Activated CD4-positive, alpha-beta T cell treated with anti-CD3 and anti-CD28 coated beads, Interleukin-2, Interleukin-4, amounts not matched to agents 100 ng/mL and 50 ng/mL, durations not matched to agents 16 hours and 8 hours (primary cell): ENCODE data around the gene MDGA2.
"Not testable (repeated sequence)": the region's sequence is repeated elsewhere in the genome, so short reads cannot be mapped to it uniquely, and the experiment has no call there.

Source experiments
- DNase-seq: peaks from one replicate; pipeline ENCODE4 v3.0.0-alpha.2; 2020; ENCODE audit warnings: low spot score

MDGA2 gene

GRCh38 chr14:47328376-47328775, 347.0 kb downstream of the MDGA2 start:
- DNase-seq: no peak

GRCh38 chr14:47327336-47327735, 348.1 kb downstream of the MDGA2 start:
- DNase-seq: no peak

- no peak for DNase-seq
Measured at GRCh38 chr14:47322751-47323150, 352.7 kb downstream of the MDGA2 start.

GRCh38 chr14:47302121-47302520, 373.3 kb downstream of the MDGA2 start:
- no peak for DNase-seq

- DNase-seq: no peak
Measured at GRCh38 chr14:47300796-47301195, 374.6 kb downstream of the MDGA2 start.

GRCh38 chr14:47297374-47297773, 378.0 kb downstream of the MDGA2 start:
- DNase-seq: no peak

- no peak for DNase-seq
Measured at GRCh38 chr14:47284283-47284682, 391.1 kb downstream of the MDGA2 start.

GRCh38 chr14:47281761-47282160, 393.6 kb downstream of the MDGA2 start:
- DNase-seq: not testable (repeated sequence)

GRCh38 chr14:47278233-47278842, 397.1 kb downstream of the MDGA2 start:
- DNase-seq: peak; percentile 47

- no peak for DNase-seq
Measured at GRCh38 chr14:47277703-47278102, 397.7 kb downstream of the MDGA2 start.

- no peak for DNase-seq
Measured at GRCh38 chr14:47276931-47277330, 398.5 kb downstream of the MDGA2 start.

GRCh38 chr14:47273939-47274338, 401.5 kb downstream of the MDGA2 start:
- no peak for DNase-seq

- DNase-seq: no peak
Measured at GRCh38 chr14:47270715-47271114, 404.7 kb downstream of the MDGA2 start.

GRCh38 chr14:47269756-47270492, 405.5 kb downstream of the MDGA2 start:
- DNase-seq: no peak

GRCh38 chr14:47264842-47265241, 410.6 kb downstream of the MDGA2 start:
- no peak for DNase-seq

GRCh38 chr14:47262801-47263200, 412.6 kb downstream of the MDGA2 start:
- DNase-seq: no peak

GRCh38 chr14:47261350-47261749, 414.1 kb downstream of the MDGA2 start:
- DNase-seq: no peak

GRCh38 chr14:47259796-47260195, 415.6 kb downstream of the MDGA2 start:
- no peak for DNase-seq

- DNase-seq: no peak
Measured at GRCh38 chr14:47257013-47257412, 418.4 kb downstream of the MDGA2 start.

- no peak for DNase-seq
Measured at GRCh38 chr14:47252802-47253201, 422.6 kb downstream of the MDGA2 start.

GRCh38 chr14:47246367-47246766, 429.0 kb downstream of the MDGA2 start:
- no peak for DNase-seq

- DNase-seq: not testable (repeated sequence)
Measured at GRCh38 chr14:47242579-47242978, 432.8 kb downstream of the MDGA2 start.

- DNase-seq: no peak
Measured at GRCh38 chr14:47240748-47241437, 434.5 kb downstream of the MDGA2 start.
